Activated T-helper 1 cell treated with anti-CD3 and anti-CD28 coated beads, Interleukin-12 subunit alpha, Interleukin-12 subunit beta, Interleukin-2, Interleukin-4 antibody, amounts not matched to agents 30 ng/mL and 10 ng/mL and 1 ng/mL, durations not matched to agents 14 hours and 24 hours and 36 hours (primary cell): ENCODE data around the gene HRH3. TPM values are rescaled to one million over a fixed set of nuclear protein-coding genes. Genes with fewer than 3 reads are reported as not detected.

Experiments
- DNase-seq: peaks from one replicate; pipeline ENCODE4 v3.0.0; 2021; ENCODE audit warnings: low spot score
- H3K27ac Mint-ChIP-seq: one replicate; pipeline ENCODE4 v1.8.0; 2021; ENCODE audit warnings: mild to moderate bottlenecking, mixed read lengths
- H3K27me3 Mint-ChIP-seq: one replicate; pipeline ENCODE4 v1.8.0; 2022; ENCODE audit warnings: mild to moderate bottlenecking, moderate library complexity, mixed read lengths; ENCODE audit not compliant: insufficient read depth
- H3K36me3 Mint-ChIP-seq: one replicate; pipeline ENCODE4 v1.8.0; 2021; ENCODE audit warnings: low read depth, mixed read lengths
- H3K4me1 Mint-ChIP-seq: one replicate; pipeline ENCODE4 v1.8.0; 2021; ENCODE audit warnings: low read depth, mixed read lengths
- H3K4me3 Mint-ChIP-seq: one replicate; pipeline ENCODE4 v1.8.0; 2021; ENCODE audit warnings: mild to moderate bottlenecking, moderate library complexity, mixed read lengths
- H3K9me3 Mint-ChIP-seq: one replicate; pipeline ENCODE4 v1.8.0; 2021; ENCODE audit warnings: mixed read lengths
- intact Hi-C: fragments of 100-400 bp; cut with micrococcal nuclease; formaldehyde crosslinking; loops from one replicate; pipeline ENCODE4 v1.15.1; 2024
- total RNA-seq: library from RNA; stranded (reverse); gene quantifications from 2 replicates; pipeline ENCODE4 v1.2.3, GENCODE V29; 2022

HRH3 gene
- total RNA-seq, 1 donor from 2014 or later, result not detected

DNA sequence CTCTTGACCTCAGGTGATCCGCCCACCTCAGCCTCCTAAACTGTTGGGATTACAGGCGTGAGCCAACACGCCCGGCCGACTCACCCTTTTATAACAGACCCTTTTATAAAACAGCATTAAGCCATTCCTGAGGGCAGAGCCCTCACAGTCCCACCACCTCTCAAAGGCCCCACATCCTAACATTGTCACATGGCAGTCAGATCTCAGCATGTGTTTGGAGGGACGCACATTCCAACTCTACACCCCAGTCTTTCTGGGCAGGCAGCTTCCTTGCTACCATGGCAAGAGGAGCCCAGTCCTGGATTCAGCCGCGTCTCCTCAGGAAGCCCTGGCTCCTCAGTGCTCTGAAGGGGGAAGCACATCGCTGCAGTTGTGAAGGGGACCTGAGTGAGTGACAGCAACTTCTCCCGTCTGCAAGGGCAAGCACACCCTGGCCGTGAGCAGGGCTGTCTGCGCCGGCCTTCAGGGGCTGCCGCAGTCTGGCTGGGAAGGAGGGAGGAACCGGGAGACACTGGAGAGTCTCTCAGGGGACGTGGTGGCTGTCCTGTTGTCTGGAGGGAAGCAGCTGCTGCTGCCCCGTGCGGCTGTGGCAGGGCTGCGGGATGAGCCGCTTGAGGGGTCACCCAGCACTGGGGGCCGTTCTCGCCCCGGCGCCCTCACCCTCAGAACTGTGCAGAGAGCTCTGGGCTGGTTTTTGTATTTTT, 34.1 kb upstream of the HRH3 start:
- Mint-ChIP-seq H3K36me3 (no peaks in the 10 kb centered on the region), H3K9me3 (no peaks in the 10 kb centered on the region), H3K27me3 (no peaks in the 10 kb centered on the region), H3K4me1 (no peaks in the 10 kb centered on the region), H3K4me3 (no peak overlapping the region), H3K27ac (no peak overlapping the region)
- intact Hi-C loops, result no loop called here
- no peak for DNase-seq

- no peak overlapping the region for H3K27ac Mint-ChIP-seq
Observed at GRCh38 chr20:62253398-62253797, 33.3 kb upstream of the HRH3 start.

GRCh38 chr20:62252342-62252966, 32.4 kb upstream of the HRH3 start:
- intact Hi-C loops, result no loop called here

More at GRCh38 chr20:62253398-62253797, 33.3 kb upstream of the HRH3 start:
- Mint-ChIP-seq H3K36me3 (no peaks in the 10 kb centered on the region), H3K4me3 (no peak overlapping the region), H3K4me1 (no peaks in the 10 kb centered on the region), H3K27me3 (no peaks in the 10 kb centered on the region), H3K9me3 (no peaks in the 10 kb centered on the region)
- intact Hi-C loops, result no loop called here
- DNase-seq, result no peak

DNA sequence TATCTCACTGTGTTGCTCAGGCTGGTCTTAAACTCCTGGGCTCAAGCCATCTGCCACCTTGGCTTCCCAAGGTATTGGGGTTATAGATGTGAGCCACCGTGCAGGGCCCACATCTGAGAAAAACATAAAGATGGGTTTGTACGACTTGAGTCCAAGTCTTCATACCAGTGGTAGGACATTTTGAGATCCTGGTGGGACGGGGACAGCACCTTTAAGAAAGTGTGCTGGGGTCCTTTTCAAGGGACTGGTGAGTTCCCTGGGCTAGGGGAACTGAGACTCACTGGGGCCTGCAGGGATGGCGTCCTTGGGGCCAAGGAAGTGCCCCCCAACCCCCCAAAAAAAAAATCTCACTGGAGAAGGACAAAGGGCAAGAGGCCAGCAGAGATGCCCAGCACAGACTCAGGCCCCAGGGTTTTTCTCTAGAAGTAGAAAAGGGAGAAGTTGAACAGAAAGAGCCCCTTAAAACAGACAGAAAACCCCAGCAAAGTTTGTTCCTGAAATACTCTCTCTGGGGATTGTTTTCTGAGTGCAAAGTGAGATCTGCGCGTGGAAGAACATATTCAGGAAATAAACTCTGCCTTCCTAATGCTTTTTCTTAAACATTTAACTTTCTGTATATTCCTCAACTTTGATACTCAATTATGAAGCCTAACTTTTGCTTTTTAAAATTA, 28.9 kb upstream of the HRH3 start:
- Mint-ChIP-seq H3K27ac (no peak overlapping the region), H3K36me3 (no peaks in the 10 kb centered on the region), H3K9me3 (no peaks in the 10 kb centered on the region), H3K4me3 (no peak overlapping the region), H3K27me3 (no peaks in the 10 kb centered on the region), H3K4me1 (no peaks in the 10 kb centered on the region)
- DNase-seq, result no peak
- intact Hi-C loops, result no loop called here

More at GRCh38 chr20:62252342-62252966, 32.4 kb upstream of the HRH3 start:
- Mint-ChIP-seq H3K36me3 (no peaks in the 10 kb centered on the region), H3K4me1 (no peaks in the 10 kb centered on the region), H3K27me3 (no peaks in the 10 kb centered on the region), H3K9me3 (no peaks in the 10 kb centered on the region), H3K4me3 (no peak overlapping the region), H3K27ac (no peak overlapping the region)
- DNase-seq, result no peak

GRCh38 chr20:62246872-62247652, 27.0 kb upstream of the HRH3 start:
- peaks cover 4% of the 10 kb centered on the region for H3K36me3 Mint-ChIP-seq

GRCh38 chr20:62246431-62246830, 26.4 kb upstream of the HRH3 start:
- H3K27ac Mint-ChIP-seq, result no peak overlapping the region
- peaks cover 6% of the 10 kb centered on the region for H3K36me3 Mint-ChIP-seq
- intact Hi-C loops, result no loop called here
- DNase-seq, result no peak
- peaks cover 8% of the 10 kb centered on the region for H3K4me1 Mint-ChIP-seq
- H3K27me3 Mint-ChIP-seq, result no peaks in the 10 kb centered on the region
- H3K4me3 Mint-ChIP-seq, result no peak overlapping the region
- no peaks in the 10 kb centered on the region for H3K9me3 Mint-ChIP-seq

More at GRCh38 chr20:62246872-62247652, 27.0 kb upstream of the HRH3 start:
- no peak for DNase-seq
- no peaks in the 10 kb centered on the region for H3K27me3 Mint-ChIP-seq
- peaks cover 2% of the 10 kb centered on the region for H3K4me1 Mint-ChIP-seq
- no peaks in the 10 kb centered on the region for H3K9me3 Mint-ChIP-seq
- H3K27ac Mint-ChIP-seq, result no peak overlapping the region
- no peak overlapping the region for H3K4me3 Mint-ChIP-seq
- intact Hi-C loops, result no loop called here

DNA sequence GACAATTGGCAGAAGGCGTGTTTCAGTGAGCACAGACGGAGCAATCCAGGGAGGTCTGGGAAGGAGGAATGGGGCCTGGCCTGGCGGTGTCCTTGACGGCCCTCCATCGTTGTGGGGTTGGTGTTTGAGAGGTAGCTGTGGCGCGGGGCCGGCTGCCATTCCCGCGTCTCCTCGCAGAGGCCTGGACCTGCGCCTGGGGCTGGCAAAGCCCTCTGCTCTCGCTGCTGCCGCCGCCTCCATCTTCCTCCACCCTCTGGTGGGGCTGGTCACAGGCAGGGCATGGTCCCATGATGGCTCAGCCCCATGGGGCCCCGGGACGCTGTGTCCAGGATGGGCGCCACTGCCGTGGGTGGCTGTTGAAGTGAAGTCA, 25.8 kb upstream of the HRH3 start:
- no peak overlapping the region for H3K27ac Mint-ChIP-seq
- no peak for DNase-seq
- no peaks in the 10 kb centered on the region for H3K27me3 Mint-ChIP-seq
- intact Hi-C loops, result no loop called here
- H3K4me3 Mint-ChIP-seq, result no peak overlapping the region
- H3K4me1 Mint-ChIP-seq, result peaks cover 10% of the 10 kb centered on the region
- no peaks in the 10 kb centered on the region for H3K9me3 Mint-ChIP-seq
- peaks cover 6% of the 10 kb centered on the region for H3K36me3 Mint-ChIP-seq

GRCh38 chr20:62244644-62245108, 24.6 kb upstream of the HRH3 start:
- Mint-ChIP-seq H3K27me3 (no peaks in the 10 kb centered on the region), H3K36me3 (peaks cover 6% of the 10 kb centered on the region), H3K4me3 (no peak overlapping the region), H3K9me3 (no peaks in the 10 kb centered on the region), H3K4me1 (peaks cover 10% of the 10 kb centered on the region), H3K27ac (no peak overlapping the region)
- intact Hi-C loops, result no loop called here
- no peak for DNase-seq

GRCh38 chr20:62243906-62244515, 23.9 kb upstream of the HRH3 start:
- Mint-ChIP-seq H3K4me3 (no peak overlapping the region), H3K27ac (no peak overlapping the region), H3K27me3 (no peaks in the 10 kb centered on the region), H3K9me3 (no peaks in the 10 kb centered on the region), H3K4me1 (peaks cover 10% of the 10 kb centered on the region), H3K36me3 (peaks cover 6% of the 10 kb centered on the region)
- intact Hi-C loops, result no loop called here
- no peak for DNase-seq

GRCh38 chr20:62243106-62243505, 23.0 kb upstream of the HRH3 start:
- Mint-ChIP-seq H3K9me3 (no peaks in the 10 kb centered on the region), H3K4me1 (peaks cover 10% of the 10 kb centered on the region), H3K27ac (no peak overlapping the region), H3K36me3 (peaks cover 6% of the 10 kb centered on the region), H3K27me3 (no peaks in the 10 kb centered on the region), H3K4me3 (no peak overlapping the region)
- no peak for DNase-seq
- intact Hi-C loops, result no loop called here

DNA sequence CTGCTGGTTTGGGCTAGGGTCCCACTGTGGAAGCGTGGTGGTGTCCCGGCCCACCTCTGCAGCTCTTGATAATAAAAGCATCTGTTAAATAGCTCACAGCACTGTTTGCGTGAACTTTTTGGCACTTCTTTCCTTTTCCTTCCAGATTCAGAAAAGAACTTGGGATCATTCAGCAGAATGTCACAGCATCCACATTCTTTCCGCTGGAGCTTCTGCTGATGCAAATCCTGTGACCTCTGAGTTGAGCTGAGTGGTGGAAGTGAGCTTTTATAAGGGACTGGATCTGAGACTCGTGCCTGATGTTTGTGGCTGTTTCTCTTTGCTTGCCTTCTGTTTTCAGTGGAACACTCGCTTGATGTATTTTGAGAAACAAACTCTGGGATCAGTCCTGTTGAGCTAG, 22.1 kb upstream of the HRH3 start:
- Mint-ChIP-seq H3K27me3 (no peaks in the 10 kb centered on the region), H3K9me3 (no peaks in the 10 kb centered on the region), H3K36me3 (peaks cover 6% of the 10 kb centered on the region), H3K4me1 (peaks cover 16% of the 10 kb centered on the region), H3K4me3 (no peak overlapping the region), H3K27ac (no peak overlapping the region)
- DNase-seq, result no peak
- intact Hi-C loops, result no loop called here

DNA sequence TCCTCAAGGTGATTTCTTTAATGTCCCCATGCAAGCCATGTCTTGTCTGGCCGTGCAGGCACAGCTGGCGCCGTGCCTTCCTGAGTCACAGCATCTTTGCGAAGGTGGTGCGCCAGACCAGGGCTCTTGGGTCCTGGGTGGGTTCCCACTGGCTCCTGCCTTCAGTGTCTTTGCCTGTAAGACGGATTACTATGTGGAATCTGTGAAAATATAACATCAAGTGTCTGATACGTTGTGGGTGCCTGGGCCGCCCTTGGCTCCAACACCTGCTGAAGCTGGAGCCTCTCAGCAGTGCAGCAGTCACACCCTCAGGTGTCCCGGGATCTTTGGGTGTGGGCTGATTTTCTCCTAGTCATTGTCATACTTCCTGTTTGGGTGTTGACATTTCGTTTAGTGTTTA, 21.4 kb upstream of the HRH3 start:
- no peak for DNase-seq
- Mint-ChIP-seq H3K36me3 (peaks cover 6% of the 10 kb centered on the region), H3K4me3 (no peak overlapping the region), H3K9me3 (no peaks in the 10 kb centered on the region), H3K4me1 (peaks cover 16% of the 10 kb centered on the region), H3K27me3 (no peaks in the 10 kb centered on the region), H3K27ac (peak overlapping the region; percentile 23)
- intact Hi-C loops, result no loop called here
